Keratinocyte (primary cell): ENCODE measurements around the gene CSTF1. TPM values are rescaled to one million over a fixed set of nuclear protein-coding genes. Genes with fewer than 3 reads are reported as not detected.

Source experiments
- DNase-seq: peaks from one replicate; pipeline ENCODE4 v3.0.0-alpha.2; 2011; ENCODE audit warnings: low read depth, missing footprints, low spot score
- FAIRE-seq: peaks from 2 replicates; lab custom pipeline; 2011; peaks lifted over from hg19 to GRCh38; lab: Jason Lieb, UNC
- H2AFZ ChIP-seq: 2 replicates; pipeline ENCODE4 v1.6.0; 2012; ENCODE audit warnings: low read length, control low read depth, inconsistent platforms; ENCODE audit not compliant: control insufficient read depth
- H3K27ac ChIP-seq: 2 replicates; pipeline ENCODE4 v1.5.1; 2011; ENCODE audit warnings: low read length; ENCODE audit not compliant: control insufficient read depth, insufficient read depth
- H3K27me3 ChIP-seq: 3 replicates; pipeline ENCODE4 v1.6.0; 2011; ENCODE audit warnings: low read length; ENCODE audit not compliant: control insufficient read depth, insufficient read depth; ENCODE audit errors: extremely low read depth
- H3K36me3 ChIP-seq, 2 experiments: 2 replicates in 1 of 2; 3 replicates in 1 of 2; pipeline ENCODE4 v1.5.1; 2011; ENCODE audit warnings: low read length in 2 of 2, mild to moderate bottlenecking in 1 of 2; ENCODE audit not compliant: control insufficient read depth in 2 of 2, insufficient read depth in 2 of 2; ENCODE audit errors: extremely low read depth in 1 of 2
- H3K4me1 ChIP-seq: 3 replicates; pipeline ENCODE4 v1.5.1; 2011; ENCODE audit warnings: low read length; ENCODE audit not compliant: control insufficient read depth, insufficient read depth; ENCODE audit errors: extremely low read depth
- H3K4me2 ChIP-seq: 3 replicates; pipeline ENCODE4 v1.6.0; 2011; ENCODE audit warnings: low read depth, low read length; ENCODE audit not compliant: control insufficient read depth, insufficient read depth; ENCODE audit errors: extremely low read depth
- H3K4me3 ChIP-seq, 3 experiments: fragments of 200-600 bp in 1 of 3; sonication (generic) in 1 of 3; 2 replicates in 2 of 3; 3 replicates in 1 of 3; pipeline ENCODE4 v1.5.1; 2011 to 2016; ENCODE audit warnings: low read length in 3 of 3, mild to moderate bottlenecking in 3 of 3, control low read depth in 2 of 3, inconsistent platforms in 1 of 3, low read depth in 1 of 3, mixed read lengths in 1 of 3, mixed run types in 1 of 3, moderate library complexity in 1 of 3; ENCODE audit not compliant: control insufficient read depth in 2 of 3, insufficient read depth in 2 of 3; ENCODE audit errors: extremely low read depth in 1 of 3
- H3K79me2 ChIP-seq: 2 replicates; pipeline ENCODE4 v1.6.0; 2012; ENCODE audit warnings: low read length; ENCODE audit not compliant: control insufficient read depth, insufficient read depth
- H3K9ac ChIP-seq: 3 replicates; pipeline ENCODE4 v1.6.0; 2011; ENCODE audit warnings: low read length; ENCODE audit not compliant: control insufficient read depth, insufficient read depth; ENCODE audit errors: extremely low read depth
- H3K9me1 ChIP-seq: 3 replicates; pipeline ENCODE4 v1.6.0; 2011; ENCODE audit warnings: low read length; ENCODE audit not compliant: control insufficient read depth, insufficient read depth; ENCODE audit errors: extremely low read depth
- H3K9me3 ChIP-seq: 2 replicates; pipeline ENCODE4 v1.5.1; 2012; ENCODE audit warnings: low read depth, low read length; ENCODE audit not compliant: control insufficient read depth
- H4K20me1 ChIP-seq: 3 replicates; pipeline ENCODE4 v1.6.0; 2011; ENCODE audit warnings: low read length; ENCODE audit not compliant: control insufficient read depth, insufficient read depth; ENCODE audit errors: extremely low read depth
- EZH2 ChIP-seq: IDR thresholded peaks from one replicate; pipeline ENCODE4 v1.6.1; 2012; ENCODE audit warnings: inconsistent platforms, mild to moderate bottlenecking, low read length, moderate library complexity
- dilution Hi-C: fragments of 300-500 bp; cut with MboI; formaldehyde crosslinking; loops from one replicate; pipeline ENCODE4 v1.7.0; 2020; ENCODE audit warnings: low sequenced_read_pairs; ENCODE audit not compliant: extremely low pct_ligation_motif_present
- polyA plus RNA-seq, 5 experiments: library from polyadenylated mRNA; depleted of rRNA in 3 of 5; stranded (reverse) in 3 of 5; stranded (forward) in 1 of 5; unstranded in 1 of 5; fragments of >200 nt; gene quantifications; 1 replicate in 1 of 5; 2 replicates in 3 of 5; 3 replicates in 1 of 5; pipeline versions ENCODE4 v1.2.1 to v1.2.3, GENCODE V29; 2011 to 2012; ENCODE audit warnings: missing spikeins in 2 of 5, low read depth in 1 of 5, low replicate concordance in 1 of 5
- TF ChIP-seq, protein P1 (sequence below), 3 experiments: IDR thresholded peaks in 1 of 3; conservative IDR thresholded peaks in 1 of 3; optimal IDR thresholded peaks in 1 of 3; 2 replicates in 2 of 3; 3 replicates in 1 of 3; pipeline versions ENCODE3 to v1.5.1; 2011; ENCODE audit warnings: low read length in 3 of 3, mild to moderate bottlenecking in 3 of 3, moderate library complexity in 2 of 3, control low read depth in 1 of 3, inconsistent platforms in 1 of 3; ENCODE audit not compliant: insufficient read depth in 2 of 3; ENCODE audit errors: extremely low read depth in 1 of 3

Gene CSTF1
- polyA plus RNA-seq, 1 donor (not counting 4 experiments of a cell fraction or from before 2014, with no cell fraction given), result 40.3 TPM

DNA sequence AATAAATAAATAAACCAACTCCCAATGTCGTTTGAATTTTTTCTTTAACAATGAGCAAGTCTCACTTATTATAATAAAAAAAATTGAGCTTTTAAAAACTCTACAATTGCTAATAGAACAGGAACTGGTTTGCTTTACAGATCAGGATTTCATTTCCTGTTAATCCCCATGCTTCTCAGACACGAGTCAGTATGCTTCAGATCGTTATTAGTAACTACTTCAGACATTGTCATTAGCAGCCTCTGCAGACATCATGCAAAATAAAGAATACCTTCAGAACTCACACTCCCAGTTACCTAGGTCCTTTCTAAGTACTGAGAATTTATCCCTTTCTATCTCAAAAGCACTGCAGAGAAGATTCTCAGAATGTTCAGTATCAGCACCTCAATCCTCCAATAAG is 43.7 kb upstream of the CSTF1 start:
- no peak overlapping the region for H3K27ac ChIP-seq
- no peaks in the 10 kb centered on the region for H3K79me2 ChIP-seq
- H3K27me3 ChIP-seq, result peaks cover 3% of the 10 kb centered on the region
- FAIRE-seq (no peak), DNase-seq (no peak)
- H3K4me2 ChIP-seq, result no peak overlapping the region
- no peaks in the 10 kb centered on the region for H4K20me1 ChIP-seq
- H2AFZ ChIP-seq, result no peak overlapping the region
- TF ChIP-seq EZH2, result no peak
- TF ChIP-seq, protein P1, sequence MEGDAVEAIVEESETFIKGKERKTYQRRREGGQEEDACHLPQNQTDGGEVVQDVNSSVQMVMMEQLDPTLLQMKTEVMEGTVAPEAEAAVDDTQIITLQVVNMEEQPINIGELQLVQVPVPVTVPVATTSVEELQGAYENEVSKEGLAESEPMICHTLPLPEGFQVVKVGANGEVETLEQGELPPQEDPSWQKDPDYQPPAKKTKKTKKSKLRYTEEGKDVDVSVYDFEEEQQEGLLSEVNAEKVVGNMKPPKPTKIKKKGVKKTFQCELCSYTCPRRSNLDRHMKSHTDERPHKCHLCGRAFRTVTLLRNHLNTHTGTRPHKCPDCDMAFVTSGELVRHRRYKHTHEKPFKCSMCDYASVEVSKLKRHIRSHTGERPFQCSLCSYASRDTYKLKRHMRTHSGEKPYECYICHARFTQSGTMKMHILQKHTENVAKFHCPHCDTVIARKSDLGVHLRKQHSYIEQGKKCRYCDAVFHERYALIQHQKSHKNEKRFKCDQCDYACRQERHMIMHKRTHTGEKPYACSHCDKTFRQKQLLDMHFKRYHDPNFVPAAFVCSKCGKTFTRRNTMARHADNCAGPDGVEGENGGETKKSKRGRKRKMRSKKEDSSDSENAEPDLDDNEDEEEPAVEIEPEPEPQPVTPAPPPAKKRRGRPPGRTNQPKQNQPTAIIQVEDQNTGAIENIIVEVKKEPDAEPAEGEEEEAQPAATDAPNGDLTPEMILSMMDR (optimal IDR thresholded peaks at IDR 0.05 in 1 of 3, IDR thresholded peaks at IDR 0.05 in 1 of 3, conservative IDR thresholded peaks at IDR 0.05 in 1 of 3; ENCODE audit: extremely low read depth in 1 of 3, insufficient read depth in 2 of 3, low read length in 3 of 3), result no peak
- no peak overlapping the region for H3K9ac ChIP-seq
- H3K9me3 ChIP-seq, result no peaks in the 10 kb centered on the region
- H3K4me3 ChIP-seq, result no peak overlapping the region
- no peaks in the 10 kb centered on the region for H3K9me1 ChIP-seq
- dilution Hi-C loops, result no loop called here
- H3K36me3 ChIP-seq, result no peaks in the 10 kb centered on the region
- peaks cover under 1% of the 10 kb centered on the region for H3K4me1 ChIP-seq

- H2AFZ ChIP-seq, result no peak overlapping the region
- no peak overlapping the region for H3K9ac ChIP-seq
- TF ChIP-seq, protein P1 (optimal IDR thresholded peaks at IDR 0.05 in 1 of 3, IDR thresholded peaks at IDR 0.05 in 1 of 3, conservative IDR thresholded peaks at IDR 0.05 in 1 of 3; ENCODE audit: extremely low read depth in 1 of 3, insufficient read depth in 2 of 3, low read length in 3 of 3), result no peak
- no peak for TF ChIP-seq EZH2
- dilution Hi-C loops, result no loop called here
- H3K27ac ChIP-seq, result no peak overlapping the region
- no peak overlapping the region for H3K4me3 ChIP-seq
- no peaks in the 10 kb centered on the region for H3K9me3 ChIP-seq
- H3K4me1 ChIP-seq, result no peaks in the 10 kb centered on the region
- H3K36me3 ChIP-seq, result no peaks in the 10 kb centered on the region
- no peaks in the 10 kb centered on the region for H3K27me3 ChIP-seq
- H3K79me2 ChIP-seq, result no peaks in the 10 kb centered on the region
- no peaks in the 10 kb centered on the region for H4K20me1 ChIP-seq
- no peak overlapping the region for H3K4me2 ChIP-seq
- H3K9me1 ChIP-seq, result no peaks in the 10 kb centered on the region
- DNase-seq, result no peak
- FAIRE-seq, result no peak
Observed at GRCh38 chr20:56350842-56351241, 41.6 kb upstream of the CSTF1 start.
